AG04449 (cell line): Measurements from ENCODE around the gene CHAD.
"Not testable (repeated sequence)": the region's sequence is repeated elsewhere in the genome, so short reads cannot be mapped to it uniquely, and the experiment has no call there.

ENCODE experiments used
- CTCF ChIA-PET: fragments of 350-600 bp; formaldehyde crosslinking; extraction: SDS; loops from one replicate; lab custom pipeline; 2021; ENCODE audit warnings: antibody characterized with exemption; lab: Yijun Ruan, JAX
- POLR2A ChIA-PET: fragments of 400-600, 350-600 bp; formaldehyde crosslinking; extraction: SDS; loops from one replicate; lab custom pipeline; 2020; ENCODE audit warnings: antibody characterized with exemption, inconsistent platforms; lab: Yijun Ruan, JAX
- DNase-seq: peaks from one replicate; pipeline ENCODE4 v3.0.0-alpha.2; 2010; ENCODE audit warnings: low read depth, low spot score
- H3K4me3 ChIP-seq: 2 replicates; pipeline ENCODE4 v1.5.1; 2011; ENCODE audit warnings: low read depth, mild to moderate bottlenecking, control low read depth, low read length
- TF ChIP-seq, protein P1 (sequence below): IDR thresholded peaks from one replicate; pipeline ENCODE4 v1.5.1; 2011; ENCODE audit warnings: mild to moderate bottlenecking, moderate library complexity, low read length, control low read depth, inconsistent platforms; ENCODE audit not compliant: insufficient read depth; ENCODE audit errors: missing control alignments

CHAD gene

DNA sequence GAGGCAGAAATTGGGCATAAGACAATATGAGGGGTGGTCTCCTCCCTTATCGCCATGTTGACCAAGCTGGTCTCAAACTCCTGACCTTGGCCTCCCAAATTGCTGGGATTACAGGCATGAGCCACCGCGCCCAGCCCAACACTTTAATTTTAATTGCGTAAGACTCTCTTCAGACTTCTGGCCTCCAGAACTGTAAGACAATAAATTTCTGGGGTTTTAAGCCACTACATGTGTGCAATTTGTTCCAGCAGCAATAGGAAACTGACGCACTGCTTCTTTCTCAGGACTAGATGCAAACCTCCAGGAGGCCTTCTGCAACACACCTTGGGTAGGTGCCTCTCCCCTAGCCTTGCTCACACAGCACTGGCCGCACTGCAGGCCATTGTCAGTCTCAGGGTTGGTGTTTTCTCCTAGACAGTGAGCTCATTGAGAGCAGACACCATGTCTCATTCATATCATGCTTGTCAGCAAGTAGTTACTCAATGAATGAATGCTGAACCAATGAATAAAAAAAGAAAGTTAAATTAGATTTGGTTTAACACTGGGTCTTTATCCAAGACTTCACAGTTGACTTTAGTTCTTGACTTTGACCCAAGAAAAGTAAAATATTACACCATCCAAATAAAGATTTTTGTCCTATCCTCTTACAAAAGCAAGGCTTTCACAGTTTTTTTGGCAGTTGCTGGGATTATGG is 48.1 kb downstream of the CHAD start:
- CTCF ChIA-PET: interaction anchor here (6.9 kb wide), 1 partner anchor 24 kb away, joined by 51 read pairs; the partner anchor contains the start of gene LRRC59
- DNase-seq: no peak
- H3K4me3 ChIP-seq: no peak overlapping the region
- POLR2A ChIA-PET: interaction anchor here (0.8 kb wide), 1 partner anchor 24 kb away, joined by 3 read pairs; no protein-coding TSS in a partner anchor
- TF ChIP-seq, protein P1, sequence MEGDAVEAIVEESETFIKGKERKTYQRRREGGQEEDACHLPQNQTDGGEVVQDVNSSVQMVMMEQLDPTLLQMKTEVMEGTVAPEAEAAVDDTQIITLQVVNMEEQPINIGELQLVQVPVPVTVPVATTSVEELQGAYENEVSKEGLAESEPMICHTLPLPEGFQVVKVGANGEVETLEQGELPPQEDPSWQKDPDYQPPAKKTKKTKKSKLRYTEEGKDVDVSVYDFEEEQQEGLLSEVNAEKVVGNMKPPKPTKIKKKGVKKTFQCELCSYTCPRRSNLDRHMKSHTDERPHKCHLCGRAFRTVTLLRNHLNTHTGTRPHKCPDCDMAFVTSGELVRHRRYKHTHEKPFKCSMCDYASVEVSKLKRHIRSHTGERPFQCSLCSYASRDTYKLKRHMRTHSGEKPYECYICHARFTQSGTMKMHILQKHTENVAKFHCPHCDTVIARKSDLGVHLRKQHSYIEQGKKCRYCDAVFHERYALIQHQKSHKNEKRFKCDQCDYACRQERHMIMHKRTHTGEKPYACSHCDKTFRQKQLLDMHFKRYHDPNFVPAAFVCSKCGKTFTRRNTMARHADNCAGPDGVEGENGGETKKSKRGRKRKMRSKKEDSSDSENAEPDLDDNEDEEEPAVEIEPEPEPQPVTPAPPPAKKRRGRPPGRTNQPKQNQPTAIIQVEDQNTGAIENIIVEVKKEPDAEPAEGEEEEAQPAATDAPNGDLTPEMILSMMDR: no peak

- CTCF ChIA-PET: interaction anchor here (6.9 kb wide), 1 partner anchor 23 kb away, joined by 51 read pairs; the partner anchor contains the start of gene LRRC59
- H3K4me3 ChIP-seq, DNase-seq, POLR2A ChIA-PET: not testable (repeated sequence)
Measured at GRCh38 chr17:50419577-50419976, 49.1 kb downstream of the CHAD start.

DNA sequence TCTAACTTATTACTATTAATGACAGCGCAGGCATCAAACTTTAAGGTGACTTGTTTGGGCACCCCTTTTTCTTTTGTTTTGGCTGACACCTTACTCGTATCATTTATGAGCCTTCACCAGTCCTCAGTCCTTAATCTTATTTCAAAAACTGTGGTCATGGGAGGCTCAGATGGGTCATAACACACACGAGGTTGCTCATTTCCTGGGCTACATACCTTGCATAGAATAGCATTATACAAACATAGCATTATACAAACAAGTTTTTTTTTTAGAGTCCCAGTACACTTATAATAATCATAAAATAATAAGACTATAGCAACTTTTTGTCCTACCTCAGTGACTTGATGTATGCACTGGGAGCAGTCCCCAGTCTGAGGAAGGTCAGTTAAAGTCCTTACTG is 53.9 kb downstream of the CHAD start:
- DNase-seq: no peak
- TF ChIP-seq, protein P1: no peak
- POLR2A ChIA-PET: no interaction called here
- CTCF ChIA-PET: interaction anchor here (12.8 kb wide), 1 partner anchor 17 kb away, joined by 102 read pairs; the partner anchor contains the start of gene LRRC59
- H3K4me3 ChIP-seq: no peak overlapping the region
